GM19239 (cell line): ENCODE results near the gene TEAD1.

Source experiments
- DNase-seq: peaks from one replicate; pipeline ENCODE4 v3.0.0; 2011; ENCODE audit warnings: low spot score; ENCODE audit not compliant: insufficient read length
- FAIRE-seq: peaks from 2 replicates; lab custom pipeline; 2011; peaks lifted over from hg19 to GRCh38; lab: Jason Lieb, UNC

TEAD1 gene

GRCh38 chr11:12775955-12776354 is 101.7 kb downstream of the TEAD1 start:
- FAIRE-seq (no peak), DNase-seq (no peak)

GRCh38 chr11:12777208-12777874 is 103.1 kb downstream of the TEAD1 start:
- no peak for FAIRE-seq

GRCh38 chr11:12778240-12778905 is 104.2 kb downstream of the TEAD1 start:
- DNase-seq (no peak), FAIRE-seq (no peak)

More at GRCh38 chr11:12777208-12777874, 103.1 kb downstream of the TEAD1 start:
- no peak for DNase-seq

- FAIRE-seq (no peak), DNase-seq (no peak)
Measured at GRCh38 chr11:12783765-12784164, 109.5 kb downstream of the TEAD1 start.

GRCh38 chr11:12784445-12784844 is 110.2 kb downstream of the TEAD1 start:
- FAIRE-seq (no peak), DNase-seq (no peak)

GRCh38 chr11:12784987-12785386 is 110.8 kb downstream of the TEAD1 start:
- FAIRE-seq = no peak
- no peak for DNase-seq

GRCh38 chr11:12785901-12786300 is 111.7 kb downstream of the TEAD1 start:
- no peak for DNase-seq
- no peak for FAIRE-seq

GRCh38 chr11:12786450-12786849 is 112.2 kb downstream of the TEAD1 start:
- no peak for FAIRE-seq
- no peak for DNase-seq

GRCh38 chr11:12786891-12787290 is 112.7 kb downstream of the TEAD1 start:
- no peak for DNase-seq
- FAIRE-seq = no peak

- FAIRE-seq (no peak), DNase-seq (no peak)
Measured at GRCh38 chr11:12787847-12788246, 113.6 kb downstream of the TEAD1 start.

- FAIRE-seq (no peak), DNase-seq (no peak)
Measured at GRCh38 chr11:12789054-12789453, 114.8 kb downstream of the TEAD1 start.

GRCh38 chr11:12789596-12790215 is 115.5 kb downstream of the TEAD1 start:
- FAIRE-seq (no peak), DNase-seq (no peak)

GRCh38 chr11:12790861-12791616 is 116.8 kb downstream of the TEAD1 start:
- FAIRE-seq (no peak), DNase-seq (no peak)

GRCh38 chr11:12792018-12792417 is 117.8 kb downstream of the TEAD1 start:
- FAIRE-seq = no peak
- no peak for DNase-seq

- no peak for DNase-seq
- FAIRE-seq = no peak
Measured at GRCh38 chr11:12792590-12792989, 118.4 kb downstream of the TEAD1 start.

- no peak for FAIRE-seq
Measured at GRCh38 chr11:12793065-12793464, 118.8 kb downstream of the TEAD1 start.

GRCh38 chr11:12793506-12793905 is 119.3 kb downstream of the TEAD1 start:
- no peak for DNase-seq

More at GRCh38 chr11:12793065-12793464, 118.8 kb downstream of the TEAD1 start:
- DNase-seq = no peak

GRCh38 chr11:12794576-12795230 is 120.5 kb downstream of the TEAD1 start:
- FAIRE-seq (no peak), DNase-seq (no peak)

More at GRCh38 chr11:12793506-12793905, 119.3 kb downstream of the TEAD1 start:
- no peak for FAIRE-seq

GRCh38 chr11:12797996-12798395 is 123.8 kb downstream of the TEAD1 start:
- FAIRE-seq (no peak), DNase-seq (no peak)

- FAIRE-seq = no peak
- DNase-seq = no peak
Measured at GRCh38 chr11:12798609-12799011, 124.4 kb downstream of the TEAD1 start.
